Measurements from ENCODE around the gene CHST15. TPM values are rescaled to one million over a fixed set of nuclear protein-coding genes. Genes with fewer than 3 reads are reported as not detected.

Gene CHST15
- total RNA-seq, 6 donors from 2014 or later, result 16.1 to 54.5 (median 27.3) TPM

GRCh38 chr10:124012583-124012982 is 80.8 kb downstream of the CHST15 start:
- no peak overlapping the region for H3K4me3 ChIP-seq
- DNase-seq, result no peak
- 54 to 74% methylated on average over 3 of the region's 3 CpGs for WGBS, 2 donors
- H3K4me1 ChIP-seq, result peaks cover 0 to 5% (median 0%) of the 10 kb centered on the region in 4 donors
- no peaks in the 10 kb centered on the region for H3K27me3 ChIP-seq
- no peak for ATAC-seq (ENCODE audit: low FRiP score in 2 of 2)
- TF ChIP-seq EP300 (IDR thresholded peaks at IDR 0.05), result no peak
- no peak for TF ChIP-seq POLR2AphosphoS5 (IDR thresholded peaks at IDR 0.05)
- TF ChIP-seq POLR2A (IDR thresholded peaks at IDR 0.05), result no peak
- no peak for TF ChIP-seq CTCF (IDR thresholded peaks at IDR 0.05)
- peaks cover 0 to 38% (median 18%) of the 10 kb centered on the region in 4 donors for H3K36me3 ChIP-seq
- H3K9me3 ChIP-seq, result no peaks in the 10 kb centered on the region
- H3K27ac ChIP-seq, result no peak overlapping the region

GRCh38 chr10:124012066-124012465 is 81.3 kb downstream of the CHST15 start:
- H3K27ac ChIP-seq, result no peak overlapping the region
- peaks cover 0 to 43% (median 22%) of the 10 kb centered on the region in 4 donors for H3K36me3 ChIP-seq
- H3K9me3 ChIP-seq, result no peaks in the 10 kb centered on the region
- no peak overlapping the region for H3K4me3 ChIP-seq
- WGBS, 2 donors, result 94 to 96% methylated on average over 5 of the region's 5 CpGs
- H3K4me1 ChIP-seq, result peaks cover 0 to 5% (median 0%) of the 10 kb centered on the region in 4 donors
- ATAC-seq (ENCODE audit: low FRiP score in 2 of 2) (no peak), DNase-seq (no peak)
- TF ChIP-seq CTCF (IDR thresholded peaks at IDR 0.05), result no peak
- no peak for TF ChIP-seq POLR2AphosphoS5 (IDR thresholded peaks at IDR 0.05)
- TF ChIP-seq POLR2A (IDR thresholded peaks at IDR 0.05), result no peak
- no peak for TF ChIP-seq EP300 (IDR thresholded peaks at IDR 0.05)
- H3K27me3 ChIP-seq, result no peaks in the 10 kb centered on the region

- no peak overlapping the region for H3K4me3 ChIP-seq
- DNase-seq (no peak), ATAC-seq (ENCODE audit: low FRiP score in 2 of 2) (no peak)
- H3K36me3 ChIP-seq, result peaks cover 0 to 47% (median 23%) of the 10 kb centered on the region in 4 donors
- H3K27ac ChIP-seq, result no peak overlapping the region
- H3K9me3 ChIP-seq, result no peaks in the 10 kb centered on the region
- peaks cover 0 to 5% (median 0%) of the 10 kb centered on the region in 4 donors for H3K4me1 ChIP-seq
- H3K27me3 ChIP-seq, result no peaks in the 10 kb centered on the region
- WGBS, 2 donors, result 77 to 78% methylated on average over 6 to 11 of the region's 11 CpGs
- TF ChIP-seq EP300 (IDR thresholded peaks at IDR 0.05) (no peak), POLR2AphosphoS5 (IDR thresholded peaks at IDR 0.05) (no peak), POLR2A (IDR thresholded peaks at IDR 0.05) (no peak), CTCF (IDR thresholded peaks at IDR 0.05) (no peak)
Measured at GRCh38 chr10:124011464-124011863, 81.9 kb downstream of the CHST15 start.

GRCh38 chr10:124010563-124011131 is 82.8 kb downstream of the CHST15 start:
- TF ChIP-seq EP300 (IDR thresholded peaks at IDR 0.05), result no peak
- TF ChIP-seq POLR2AphosphoS5 (IDR thresholded peaks at IDR 0.05), result no peak
- no peak for TF ChIP-seq POLR2A (IDR thresholded peaks at IDR 0.05)
- TF ChIP-seq CTCF (IDR thresholded peaks at IDR 0.05), result no peak
- peaks cover 0 to 5% (median 0%) of the 10 kb centered on the region in 4 donors for H3K4me1 ChIP-seq
- WGBS, 2 donors, result 89% methylated on average over 14 to 22 of the region's 22 CpGs
- no peaks in the 10 kb centered on the region for H3K9me3 ChIP-seq
- H3K27ac ChIP-seq, result no peak overlapping the region
- H3K4me3 ChIP-seq, result no peak overlapping the region
- H3K36me3 ChIP-seq, result peaks cover 0 to 51% (median 23%) of the 10 kb centered on the region in 4 donors
- H3K27me3 ChIP-seq, result no peaks in the 10 kb centered on the region
- DNase-seq (peak in 1 of 2 donors; percentile 73), ATAC-seq (ENCODE audit: low FRiP score in 2 of 2) (peak; percentile 8 to 39)

- DNase-seq (peak in 1 of 2 donors; percentile 62), ATAC-seq (ENCODE audit: low FRiP score in 2 of 2) (no peak)
- peaks cover 0 to 55% (median 23%) of the 10 kb centered on the region in 4 donors for H3K36me3 ChIP-seq
- no peak overlapping the region for H3K4me3 ChIP-seq
- no peaks in the 10 kb centered on the region for H3K9me3 ChIP-seq
- TF ChIP-seq CTCF (IDR thresholded peaks at IDR 0.05) (no peak), POLR2AphosphoS5 (IDR thresholded peaks at IDR 0.05) (no peak), POLR2A (IDR thresholded peaks at IDR 0.05) (no peak), EP300 (IDR thresholded peaks at IDR 0.05) (no peak)
- 94 to 97% methylated on average over 20 of the region's 20 CpGs for WGBS, 2 donors
- H3K27ac ChIP-seq, result no peak overlapping the region
- no peaks in the 10 kb centered on the region for H3K27me3 ChIP-seq
- H3K4me1 ChIP-seq, result peaks cover 0 to 5% (median 0%) of the 10 kb centered on the region in 4 donors
Measured at GRCh38 chr10:124010024-124010423, 83.4 kb downstream of the CHST15 start.
